G401 (cell line): ENCODE measurements around the gene BMP4. TPM values are rescaled to one million over a fixed set of nuclear protein-coding genes. Genes with fewer than 3 reads are reported as not detected.

Experiments
- DNase-seq: peaks from one replicate; pipeline ENCODE4 v3.0.0-alpha.2; 2015; ENCODE audit warnings: low spot score
- in situ Hi-C: cut with HindIII; loops from 2 replicates; pipeline ENCODE4 v1.10.0; 2016; ENCODE audit warnings: low sequenced_read_pairs, mixed read lengths
- total RNA-seq: library from RNA; depleted of rRNA; stranded (reverse); fragments of >200 nt; shearing (Covaris generic); gene quantifications from 2 replicates; pipeline ENCODE4 v1.2.3, GENCODE V29; 2014

Gene BMP4
- total RNA-seq, 1 experiment from 2014 or later, result 546 TPM

DNA sequence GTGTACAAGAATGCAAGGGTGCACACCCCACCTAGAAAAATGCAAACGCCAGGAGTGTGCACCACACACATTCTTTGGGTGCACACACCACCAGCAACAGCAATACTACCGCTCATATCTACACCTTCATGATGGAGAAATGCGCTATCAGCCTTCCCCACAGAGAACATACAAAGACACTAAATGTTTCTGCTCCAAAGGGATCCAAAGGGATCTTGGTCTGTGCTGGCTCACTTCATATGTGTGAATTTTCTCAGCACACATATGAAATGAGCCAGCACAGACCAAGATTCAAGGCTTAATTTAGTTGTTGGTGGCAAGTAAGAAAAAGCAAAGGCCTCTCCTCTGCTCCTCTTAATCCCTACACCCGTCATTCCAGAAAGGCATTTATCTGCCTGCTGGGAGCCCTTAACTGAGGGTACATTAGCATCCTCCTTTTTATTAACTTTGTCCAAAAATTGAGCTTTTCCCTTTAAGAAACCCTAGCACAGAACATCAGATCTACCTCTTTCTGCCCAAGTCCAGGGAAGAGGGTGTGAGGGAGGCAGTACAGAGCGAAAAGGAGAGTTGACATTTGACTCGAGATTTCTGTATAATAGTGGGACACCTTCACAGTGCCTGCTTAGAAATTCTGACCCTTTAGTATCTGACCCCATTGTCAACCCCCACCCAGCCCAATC, 8.3 kb downstream of the BMP4 start:
- in situ Hi-C loops, result loop anchor here (25.0 kb wide), 1 partner anchor 389 kb away; no protein-coding TSS in a partner anchor
- DNase-seq, result peak; percentile 44

DNA sequence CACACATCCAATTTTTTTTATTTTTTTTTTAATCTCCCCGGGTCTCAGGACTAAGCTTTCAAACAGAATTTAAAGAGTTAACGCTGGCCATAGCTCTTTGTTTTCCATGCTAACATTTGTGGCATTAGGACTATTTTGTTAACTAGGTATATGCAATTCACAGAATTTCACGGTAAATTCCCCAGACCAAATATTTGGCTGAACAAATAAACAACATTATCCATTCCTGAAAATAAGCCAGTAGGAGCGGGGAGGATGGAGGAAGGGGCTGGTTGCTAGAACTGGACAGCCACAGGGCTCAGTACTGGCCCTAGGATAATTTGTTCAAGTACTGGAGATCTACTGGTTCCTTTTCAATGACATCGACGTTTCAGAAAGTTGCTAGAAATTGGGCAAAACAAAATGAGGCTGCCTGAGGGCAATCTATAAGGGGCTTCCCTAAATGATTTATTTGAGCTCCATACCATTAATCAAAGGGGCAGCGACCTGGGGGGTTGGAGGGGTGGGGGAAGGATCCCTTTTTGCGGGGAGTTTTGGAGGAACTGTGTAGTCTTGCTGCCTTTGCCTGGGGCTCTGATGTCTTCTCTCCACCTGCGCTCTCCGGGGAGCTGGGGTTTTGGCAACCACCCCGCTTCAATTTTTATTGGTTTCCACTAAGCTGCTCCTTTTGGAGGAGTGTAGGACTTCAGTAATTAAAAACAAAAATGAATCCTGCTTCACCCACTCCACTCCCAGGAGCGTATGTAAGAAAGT, 9.0 kb downstream of the BMP4 start:
- in situ Hi-C loops, result loop anchor here (25.0 kb wide), 1 partner anchor 390 kb away; no protein-coding TSS in a partner anchor
- DNase-seq, result peak; percentile 57

DNA sequence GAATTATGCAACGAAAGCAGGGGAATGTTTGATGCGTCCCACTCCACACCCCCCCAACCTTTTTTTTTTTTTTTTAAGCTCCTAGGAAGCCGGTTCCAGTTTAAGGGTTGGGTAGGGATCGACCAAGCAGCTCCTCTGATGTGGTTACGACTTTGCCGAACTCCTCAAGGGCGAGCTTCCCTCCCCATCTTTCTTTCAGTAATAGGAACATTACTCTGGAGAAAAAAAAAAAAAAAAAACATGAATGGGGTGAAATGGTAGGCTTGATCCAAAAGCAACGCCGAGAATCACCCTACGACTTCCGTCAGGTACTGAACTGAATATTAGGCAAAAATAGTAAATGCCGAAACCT, 9.6 kb downstream of the BMP4 start:
- in situ Hi-C loops, result loop anchor here (25.0 kb wide), 1 partner anchor 390 kb away; no protein-coding TSS in a partner anchor
- peak; percentile 62 for DNase-seq

DNA sequence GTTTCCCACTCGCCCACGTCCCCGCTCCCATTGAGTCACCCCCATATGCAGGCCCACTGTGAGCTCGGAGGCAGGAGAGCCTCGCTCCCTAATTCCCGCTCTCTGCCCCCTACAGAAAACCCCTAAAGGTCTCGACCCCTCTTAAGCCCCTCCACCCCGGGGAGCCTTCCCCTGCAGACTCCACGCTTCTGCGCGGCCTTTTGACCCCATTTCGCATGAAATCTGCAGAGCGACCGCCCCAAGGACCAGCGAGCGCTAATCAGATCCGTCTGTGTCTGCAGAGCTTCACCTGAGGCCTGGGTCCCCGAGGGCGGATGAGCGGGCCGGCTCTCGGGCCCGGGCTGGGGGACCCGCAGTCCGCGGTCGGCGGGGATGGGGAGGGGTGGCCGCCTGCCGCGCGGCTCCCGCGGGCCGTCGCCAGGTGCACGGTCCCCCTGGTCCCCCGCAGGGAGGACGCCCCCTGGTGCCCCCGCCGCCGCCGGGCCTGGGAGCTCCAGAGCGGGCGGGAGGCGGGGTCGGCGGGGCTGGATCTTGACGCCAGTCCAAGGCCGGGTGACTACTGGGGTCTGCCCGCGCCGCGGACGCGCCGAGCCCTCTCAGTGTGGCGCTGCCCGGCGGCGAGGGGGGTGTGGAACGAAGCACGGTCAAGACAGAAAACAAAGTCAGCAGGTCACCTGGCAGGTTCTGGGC, 10.1 kb downstream of the BMP4 start:
- in situ Hi-C loops, result loop anchor here (25.0 kb wide), 1 partner anchor 391 kb away; no protein-coding TSS in a partner anchor
- no peak for DNase-seq

DNA sequence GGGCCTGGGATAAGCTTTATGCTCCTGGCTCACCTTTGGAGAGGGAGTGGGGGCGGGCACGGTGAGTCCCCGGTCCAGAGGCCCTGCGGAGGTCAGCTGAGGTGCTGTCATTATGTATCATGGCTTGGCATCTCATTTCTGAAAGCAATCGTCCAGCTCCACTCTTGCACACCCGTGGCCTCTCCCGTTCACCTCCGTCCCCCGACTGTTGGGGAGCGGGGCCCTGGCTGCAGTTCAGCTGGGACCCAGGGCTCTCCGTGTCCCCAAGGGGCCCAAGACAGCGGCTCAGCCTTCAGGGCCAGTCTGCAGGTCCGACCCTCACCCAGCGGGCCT, 10.6 kb downstream of the BMP4 start:
- in situ Hi-C loops, result loop anchor here (25.0 kb wide), 1 partner anchor 391 kb away; no protein-coding TSS in a partner anchor
- peak; percentile 30 for DNase-seq

DNA sequence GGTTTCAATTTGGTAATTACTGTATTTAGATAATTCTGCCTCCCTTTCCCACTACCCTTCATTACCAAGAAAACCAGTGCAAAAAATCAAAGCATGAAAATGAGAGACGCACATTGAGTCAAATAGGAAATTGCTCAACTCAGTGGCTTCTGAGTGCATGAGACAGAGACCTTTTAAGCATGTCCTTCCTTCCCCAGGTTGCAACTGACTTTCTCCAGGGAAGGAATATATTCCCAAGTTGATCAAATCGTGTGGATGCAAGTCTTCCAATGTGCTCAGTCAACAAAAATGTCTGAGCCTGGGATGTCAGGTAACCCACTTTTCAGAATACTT, 12.9 kb downstream of the BMP4 start:
- peak; percentile 43 for DNase-seq
- in situ Hi-C loops, result loop anchor here (25.0 kb wide), 1 partner anchor 394 kb away; no protein-coding TSS in a partner anchor

DNA sequence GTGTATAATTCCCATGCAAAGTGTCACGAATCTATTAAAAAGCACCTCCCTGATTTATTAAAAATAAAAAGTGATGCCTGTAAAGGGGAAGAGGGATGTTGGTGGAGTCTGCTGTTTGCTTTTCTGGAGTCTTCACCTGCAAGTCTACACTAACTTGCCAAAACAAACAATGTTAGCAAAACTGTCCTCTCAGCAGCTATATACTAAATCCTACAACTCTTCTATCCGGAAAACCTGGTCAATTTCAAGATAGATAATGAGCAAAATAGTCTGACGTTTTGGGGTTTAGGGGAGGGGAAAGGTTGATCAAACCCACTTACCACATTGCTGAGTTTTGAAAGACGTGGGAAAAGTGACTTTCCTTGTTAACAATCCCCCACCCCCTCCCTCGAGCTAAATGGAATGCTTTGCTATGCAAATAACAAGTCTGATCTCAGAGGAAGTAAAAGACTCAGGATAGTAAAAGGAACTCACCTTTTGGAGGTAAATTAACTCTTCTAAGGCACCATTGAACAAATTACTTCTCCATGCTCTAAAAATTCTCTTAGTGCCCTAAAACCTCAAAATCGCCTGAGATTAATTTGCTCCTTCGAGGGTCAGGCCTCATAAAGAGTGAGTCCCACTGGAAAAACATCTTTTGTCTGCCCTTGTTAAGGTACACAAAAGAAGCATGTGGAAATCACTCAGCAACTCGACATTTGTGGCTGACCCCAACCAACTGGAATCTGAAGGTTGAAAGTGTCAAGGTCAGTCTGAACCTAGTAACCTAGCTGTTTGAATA, 13.5 kb downstream of the BMP4 start:
- in situ Hi-C loops, result loop anchor here (25.0 kb wide), 1 partner anchor 394 kb away; no protein-coding TSS in a partner anchor
- DNase-seq, result peak; percentile 51

DNA sequence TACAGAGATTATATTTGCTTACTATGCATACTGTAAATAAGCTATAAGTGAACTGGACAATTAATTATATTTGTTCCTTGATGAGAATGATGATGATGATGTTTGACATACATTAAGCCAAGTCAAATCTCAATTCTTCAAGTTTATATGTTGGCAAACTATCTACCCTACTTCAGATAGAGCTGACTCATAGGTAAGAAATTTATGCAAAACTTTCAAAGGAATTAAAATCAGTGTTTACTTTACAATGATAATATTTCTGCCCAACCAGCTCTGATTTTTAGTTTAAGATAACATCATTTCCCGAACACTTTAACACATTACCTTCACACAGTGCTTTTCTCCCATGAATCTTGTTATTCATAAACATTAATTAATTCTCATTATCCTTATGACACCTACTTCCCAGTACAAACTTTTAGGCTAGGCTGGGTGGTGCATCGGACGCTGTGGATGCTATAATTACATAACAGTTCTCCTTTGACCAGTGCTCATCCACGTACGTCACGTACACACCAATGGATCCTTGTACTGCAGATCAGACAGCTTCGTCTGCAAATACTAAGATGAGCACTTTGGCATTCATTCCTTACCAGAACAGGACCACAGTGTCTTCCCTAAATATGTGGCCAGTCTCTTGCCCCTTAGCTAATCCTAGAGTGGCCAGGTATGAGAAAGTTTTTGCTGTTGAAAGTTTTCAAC, 18.3 kb downstream of the BMP4 start:
- no peak for DNase-seq
- in situ Hi-C loops, result loop anchor here (25.0 kb wide), 1 partner anchor 399 kb away; no protein-coding TSS in a partner anchor

DNA sequence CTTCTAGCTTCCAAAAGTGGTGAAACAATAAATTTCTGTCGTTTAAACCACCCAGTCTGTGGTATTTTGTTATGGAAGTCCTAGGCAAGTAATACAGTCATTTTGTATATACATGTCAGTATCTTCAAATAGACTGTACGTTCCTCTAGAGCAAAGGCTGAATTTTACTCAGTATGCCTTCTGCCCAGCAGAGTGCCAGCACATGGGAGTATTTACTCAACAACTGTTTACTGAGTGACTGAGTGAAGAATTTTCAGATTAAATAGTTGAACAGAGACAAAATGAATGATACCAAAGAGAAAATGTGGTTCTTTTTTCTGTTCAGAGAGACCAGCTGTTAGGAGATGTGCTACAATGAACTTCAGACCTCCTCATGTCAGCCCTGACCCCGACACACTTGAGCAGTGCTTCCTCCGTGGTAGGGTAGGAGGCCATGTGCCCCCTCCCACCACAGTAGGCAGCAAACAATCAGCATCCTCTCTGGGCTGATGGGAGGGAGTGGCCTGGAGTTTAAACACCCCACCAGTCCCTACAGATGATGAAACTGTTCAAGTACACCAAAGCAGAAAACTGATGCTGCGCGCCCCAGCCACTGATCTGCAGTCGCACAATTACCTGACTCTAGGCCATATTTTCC, 21.7 kb downstream of the BMP4 start:
- in situ Hi-C loops, result loop anchor here (25.0 kb wide), 1 partner anchor 402 kb away; no protein-coding TSS in a partner anchor
- DNase-seq, result no peak

DNA sequence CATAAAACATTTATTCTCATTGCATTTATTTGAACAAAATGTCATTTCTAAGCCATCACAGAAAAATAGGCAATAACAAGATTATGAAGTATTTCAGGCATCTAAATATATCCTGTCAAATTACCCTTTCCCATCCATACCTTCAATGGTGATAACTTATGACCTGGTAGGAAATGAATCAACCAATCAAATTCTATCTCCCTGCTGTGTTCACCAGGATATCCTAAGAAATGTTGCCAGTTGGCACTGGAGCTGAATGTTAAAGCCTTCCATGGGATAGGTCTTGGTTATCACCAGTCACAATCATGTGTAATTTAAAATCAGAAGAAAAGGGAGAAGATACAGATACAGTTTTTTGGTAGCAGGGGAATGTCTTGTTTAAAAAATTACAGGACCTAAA, 23.7 kb downstream of the BMP4 start:
- in situ Hi-C loops, result loop anchor here (25.0 kb wide), 1 partner anchor 404 kb away; no protein-coding TSS in a partner anchor

DNA sequence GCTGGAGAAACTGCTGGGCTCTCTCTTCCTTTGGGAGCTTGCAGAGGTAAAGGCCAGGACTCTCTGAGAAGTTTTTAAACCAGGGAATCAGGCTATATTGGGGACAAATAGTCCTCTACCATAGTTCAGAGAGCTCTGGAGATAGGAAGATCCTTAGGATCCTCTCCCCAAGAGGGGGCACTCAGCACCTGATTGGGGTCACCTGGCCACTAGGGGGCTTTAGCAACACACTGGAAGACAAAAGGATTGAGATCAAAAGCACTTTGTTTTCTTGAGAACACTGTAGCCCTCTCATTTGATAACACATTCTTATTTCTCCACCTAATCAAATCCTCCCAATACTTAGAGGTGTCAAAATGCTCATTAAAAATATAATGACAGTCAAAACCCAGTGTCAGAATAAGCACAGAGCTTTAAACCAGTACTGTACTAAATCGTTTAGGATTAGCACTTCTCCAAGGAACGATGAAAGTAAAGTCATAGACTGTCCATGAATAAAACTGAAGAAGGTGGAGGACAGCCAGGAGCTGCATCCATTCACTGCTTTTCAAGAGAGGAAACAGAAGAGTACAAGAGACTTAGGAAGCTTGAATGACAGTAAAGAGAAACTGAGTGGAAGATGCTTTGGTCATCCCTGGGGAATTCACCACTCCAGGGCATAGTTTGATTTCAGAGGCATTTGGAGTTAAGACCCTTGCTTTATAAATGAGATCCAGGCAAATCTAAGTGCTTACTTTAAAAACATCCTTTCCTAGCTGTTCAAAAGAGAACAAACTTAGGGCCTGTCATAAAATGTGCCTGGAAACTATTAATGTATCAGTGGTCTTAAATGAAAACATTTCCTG, 26.5 kb downstream of the BMP4 start:
- peak; percentile 56 for DNase-seq
- in situ Hi-C loops, result loop anchor here (25.0 kb wide), 1 partner anchor 407 kb away; no protein-coding TSS in a partner anchor

More for the DNA sequence above, 23.7 kb downstream of the BMP4 start:
- DNase-seq, result no peak

DNA sequence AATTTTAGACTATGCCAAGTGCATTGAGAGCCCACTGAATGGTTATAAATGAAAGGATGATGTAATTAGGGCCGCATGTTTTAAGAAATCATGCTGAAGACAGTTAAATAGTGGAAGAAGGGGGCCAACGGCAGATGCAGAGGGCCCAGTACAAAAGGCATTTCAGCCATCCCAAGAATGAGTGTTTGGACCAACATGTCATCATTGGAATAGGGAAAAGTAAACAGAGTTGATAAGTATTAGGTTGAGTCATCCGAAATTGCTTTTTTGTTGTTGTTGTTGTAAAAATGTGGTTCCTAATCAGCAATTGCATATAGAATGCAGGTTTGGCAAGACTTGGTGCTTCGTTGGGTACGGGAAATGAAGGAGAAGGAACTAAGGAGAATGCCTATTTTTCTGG, 29.5 kb downstream of the BMP4 start:
- no peak for DNase-seq
- in situ Hi-C loops, result loop anchor here (25.0 kb wide), 1 partner anchor 410 kb away; no protein-coding TSS in a partner anchor

DNA sequence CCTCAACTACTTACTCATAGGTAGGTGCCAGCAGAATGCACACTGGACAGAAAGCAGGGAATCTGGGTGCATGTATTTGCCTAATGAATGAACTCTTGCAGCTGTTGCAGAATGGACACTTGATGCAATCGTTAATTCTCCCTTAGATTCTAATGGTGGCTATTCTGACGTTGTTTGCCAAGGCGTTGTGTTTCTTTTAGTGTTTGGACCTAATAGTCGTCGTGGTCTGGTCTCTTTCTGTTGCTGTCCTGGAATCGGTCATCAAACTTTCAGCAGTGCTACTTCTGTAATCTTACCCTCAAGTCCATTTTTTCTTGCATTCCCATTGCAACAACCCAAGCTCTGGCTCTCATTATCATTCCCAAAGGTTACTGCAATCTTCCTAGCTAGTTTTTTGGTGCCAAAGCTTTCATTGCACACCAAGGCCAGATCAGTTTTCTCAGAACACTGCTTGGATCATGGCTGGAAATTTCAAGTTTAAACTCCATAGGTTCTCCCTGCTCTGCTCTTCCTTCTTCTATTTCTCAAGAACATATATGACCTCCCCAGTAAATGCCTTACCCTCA, 31.3 kb downstream of the BMP4 start:
- in situ Hi-C loops, result loop anchor here (25.0 kb wide), 1 partner anchor 412 kb away; no protein-coding TSS in a partner anchor
- DNase-seq, result no peak

DNA sequence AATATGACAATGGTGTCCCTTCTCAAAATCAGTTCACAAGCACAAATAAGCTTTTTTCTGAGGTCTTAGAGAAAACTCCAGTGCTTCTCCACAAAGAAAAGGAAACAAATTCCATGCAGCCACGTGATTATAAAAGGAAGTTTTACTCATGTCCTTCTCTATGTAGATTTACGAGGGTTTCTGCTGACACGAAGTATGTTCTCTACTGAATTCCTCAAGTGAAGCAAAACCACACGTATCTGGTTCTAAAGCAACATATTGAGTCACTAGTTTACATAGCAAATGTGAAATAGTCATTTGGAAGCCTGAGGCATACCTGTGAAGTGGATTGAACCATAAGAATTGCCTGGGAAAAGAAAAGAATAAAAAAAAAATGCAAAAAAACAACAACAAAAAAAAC, 31.9 kb downstream of the BMP4 start:
- in situ Hi-C loops, result loop anchor here (25.0 kb wide), 1 partner anchor 413 kb away; no protein-coding TSS in a partner anchor
- DNase-seq, result no peak

DNA sequence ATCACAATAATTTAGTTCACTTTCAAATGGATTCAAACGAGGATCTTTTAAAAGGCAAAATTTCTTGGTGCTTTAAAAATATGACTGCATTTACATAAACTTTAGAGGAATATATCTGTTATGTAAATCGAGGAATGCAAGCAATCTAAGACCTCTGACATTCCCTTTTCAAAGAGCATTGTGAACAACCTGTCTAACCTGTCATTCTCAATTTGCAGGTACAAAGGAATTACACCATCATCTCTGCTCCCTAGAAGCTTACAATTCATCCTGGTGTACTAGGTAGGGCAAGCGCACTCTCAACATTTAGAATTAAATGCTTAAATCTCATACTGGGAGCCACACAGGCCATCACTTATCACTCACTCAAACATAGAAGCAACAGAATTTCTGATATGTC, 35.6 kb downstream of the BMP4 start:
- in situ Hi-C loops, result no loop called here
- no peak for DNase-seq

DNA sequence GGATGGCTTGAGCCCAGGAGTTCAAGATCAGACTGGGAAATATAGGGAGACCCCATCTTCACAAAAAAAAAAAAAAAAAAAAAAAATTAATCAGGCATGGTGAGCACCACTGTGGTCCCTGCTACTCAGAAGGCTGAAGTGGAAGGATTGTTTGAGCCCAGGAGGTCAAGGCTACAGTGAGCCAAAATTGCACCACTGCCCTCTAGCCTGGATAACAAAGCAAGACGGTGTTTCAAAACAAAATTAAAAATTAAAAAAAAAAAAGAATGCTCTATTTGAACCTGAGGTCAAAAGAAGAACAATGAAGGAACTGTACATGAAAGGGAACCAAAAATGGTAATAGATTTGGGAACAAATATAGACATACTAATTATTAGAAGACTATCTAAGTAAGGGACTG, 40.4 kb downstream of the BMP4 start:
- DNase-seq, result no peak
- in situ Hi-C loops, result no loop called here
